Astrocyte of the spinal cord (primary cell): ENCODE data around the gene CATSPER3.

Source experiments
- DNase-seq: peaks from one replicate; pipeline ENCODE4 v3.0.0; 2011; ENCODE audit warnings: low read depth, low spot score
- H3K4me3 ChIP-seq: 2 replicates; pipeline ENCODE4 v1.5.1; 2011; ENCODE audit warnings: low read depth, mild to moderate bottlenecking, low read length, moderate library complexity
- in situ Hi-C: cut with HindIII; loops from 2 replicates; pipeline ENCODE4 v1.10.0; 2017; ENCODE audit warnings: low sequenced_read_pairs
- TF ChIP-seq, protein P1 (sequence below): IDR thresholded peaks from 2 replicates; pipeline ENCODE4 v1.5.1; 2012; ENCODE audit warnings: low read depth, mild to moderate bottlenecking, low read length, inconsistent platforms

Gene CATSPER3

DNA sequence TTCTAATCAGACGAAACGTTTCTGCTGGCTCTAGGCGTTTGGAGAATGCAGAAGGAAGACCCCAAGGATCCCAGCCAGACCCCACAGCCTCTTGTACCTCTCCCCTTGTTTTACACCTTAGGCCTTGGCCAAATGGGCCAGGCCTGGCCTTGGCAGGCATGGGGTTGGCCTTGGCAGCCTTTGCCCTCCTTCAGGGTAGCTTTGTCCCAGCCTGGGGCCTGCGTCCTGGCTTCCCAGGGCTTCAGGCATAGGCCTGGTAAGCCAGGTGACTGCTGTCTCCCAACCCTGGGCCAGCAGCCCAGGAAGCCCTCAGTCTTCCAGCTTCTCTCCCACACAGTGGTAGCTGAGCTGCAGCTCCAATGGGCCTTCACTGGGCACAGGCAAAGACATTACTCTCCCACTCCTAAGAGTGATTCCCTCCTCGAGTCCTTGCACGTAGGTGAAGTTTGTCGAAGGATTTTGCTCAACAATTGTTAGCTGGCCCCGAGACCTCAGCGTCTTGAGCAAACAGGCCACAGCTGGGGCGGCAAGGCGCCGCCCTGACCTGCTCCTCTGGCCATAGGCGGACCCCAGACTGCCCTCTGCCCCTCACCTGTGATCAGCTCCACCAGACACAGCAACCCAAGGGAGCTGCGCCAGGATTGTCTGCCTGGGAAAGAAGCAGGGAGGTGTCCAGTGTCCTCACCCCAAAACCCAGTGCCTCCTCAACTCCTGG, 67.4 kb downstream of the CATSPER3 start:
- H3K4me3 ChIP-seq: no peak overlapping the region
- TF ChIP-seq, protein P1, sequence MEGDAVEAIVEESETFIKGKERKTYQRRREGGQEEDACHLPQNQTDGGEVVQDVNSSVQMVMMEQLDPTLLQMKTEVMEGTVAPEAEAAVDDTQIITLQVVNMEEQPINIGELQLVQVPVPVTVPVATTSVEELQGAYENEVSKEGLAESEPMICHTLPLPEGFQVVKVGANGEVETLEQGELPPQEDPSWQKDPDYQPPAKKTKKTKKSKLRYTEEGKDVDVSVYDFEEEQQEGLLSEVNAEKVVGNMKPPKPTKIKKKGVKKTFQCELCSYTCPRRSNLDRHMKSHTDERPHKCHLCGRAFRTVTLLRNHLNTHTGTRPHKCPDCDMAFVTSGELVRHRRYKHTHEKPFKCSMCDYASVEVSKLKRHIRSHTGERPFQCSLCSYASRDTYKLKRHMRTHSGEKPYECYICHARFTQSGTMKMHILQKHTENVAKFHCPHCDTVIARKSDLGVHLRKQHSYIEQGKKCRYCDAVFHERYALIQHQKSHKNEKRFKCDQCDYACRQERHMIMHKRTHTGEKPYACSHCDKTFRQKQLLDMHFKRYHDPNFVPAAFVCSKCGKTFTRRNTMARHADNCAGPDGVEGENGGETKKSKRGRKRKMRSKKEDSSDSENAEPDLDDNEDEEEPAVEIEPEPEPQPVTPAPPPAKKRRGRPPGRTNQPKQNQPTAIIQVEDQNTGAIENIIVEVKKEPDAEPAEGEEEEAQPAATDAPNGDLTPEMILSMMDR: no peak
- in situ Hi-C loops: no loop called here

DNA sequence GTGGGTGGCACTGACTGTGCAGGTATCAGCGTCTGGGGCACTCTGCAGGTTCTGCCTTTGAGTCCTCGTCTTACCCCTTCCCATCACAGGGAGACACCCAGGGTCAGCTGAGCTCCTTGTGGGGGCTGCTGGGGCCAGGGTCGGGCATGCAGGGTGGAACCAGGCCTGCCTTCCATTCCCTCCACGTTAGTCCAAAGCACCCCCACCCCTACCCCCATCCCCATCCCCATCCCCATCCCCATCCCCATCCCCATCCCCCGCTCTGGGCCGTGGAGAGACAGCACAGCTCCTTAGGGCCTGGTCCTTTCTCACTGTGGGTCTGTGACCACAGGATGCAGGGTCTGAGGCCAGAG, 67.9 kb downstream of the CATSPER3 start:
- DNase-seq: no peak
- H3K4me3 ChIP-seq: no peak overlapping the region
- in situ Hi-C loops: no loop called here
- TF ChIP-seq, protein P1: no peak

More for the DNA sequence above, 67.4 kb downstream of the CATSPER3 start:
- DNase-seq: no peak

DNA sequence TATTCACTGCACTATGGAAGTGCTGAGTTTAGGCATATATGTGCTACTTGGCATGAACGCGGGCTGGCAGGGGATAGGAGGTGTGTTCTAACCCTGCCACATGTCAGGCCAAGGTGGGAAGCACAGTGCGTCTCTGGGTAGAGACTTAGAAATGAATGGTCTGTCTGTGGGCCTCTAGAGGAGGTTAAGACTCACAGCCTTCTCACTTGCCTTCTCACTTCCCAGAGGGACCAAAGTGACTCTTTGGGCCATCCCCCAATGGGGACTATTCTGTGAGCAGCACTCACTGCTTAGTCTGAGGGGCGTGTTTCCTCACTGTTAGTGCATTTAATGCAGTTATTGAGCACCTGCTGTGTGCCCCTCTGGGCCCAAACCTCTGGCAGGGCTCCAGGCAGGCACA, 68.7 kb downstream of the CATSPER3 start:
- TF ChIP-seq, protein P1: no peak
- H3K4me3 ChIP-seq: no peak overlapping the region
- DNase-seq: no peak
- in situ Hi-C loops: no loop called here

DNA sequence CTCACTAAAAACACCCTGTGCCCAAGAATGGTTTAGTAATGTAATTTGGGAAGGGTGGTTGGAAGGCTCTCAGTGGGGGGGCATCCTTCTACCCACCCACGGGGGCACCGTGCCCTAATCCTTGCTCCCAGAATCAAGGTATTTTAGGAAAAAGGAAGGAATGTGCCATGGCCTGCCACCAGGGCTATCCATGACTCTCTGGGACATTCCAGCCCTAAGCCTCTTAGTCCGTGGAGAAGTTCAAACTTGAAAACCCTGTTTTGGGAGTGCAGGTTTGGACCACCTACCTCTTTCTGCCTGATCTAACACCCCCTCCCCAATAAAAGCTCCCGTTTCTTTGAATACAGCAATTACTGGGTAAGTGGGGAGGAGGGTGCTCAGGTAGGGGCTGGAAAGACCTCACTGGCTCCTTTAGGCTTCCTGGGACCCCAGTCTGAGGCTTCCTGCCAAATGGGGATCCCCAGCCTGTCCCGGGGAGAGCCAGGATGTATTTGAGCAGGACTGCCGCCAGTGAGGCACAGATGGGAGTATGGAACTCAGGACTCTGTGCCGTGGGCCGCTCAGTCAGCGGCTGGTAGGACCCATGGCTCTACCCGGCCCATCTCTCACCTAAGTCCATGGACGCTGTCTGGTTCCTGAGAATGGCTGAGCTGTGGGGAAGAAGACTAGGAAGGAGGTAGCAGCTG, 70.0 kb downstream of the CATSPER3 start:
- DNase-seq: no peak

DNA sequence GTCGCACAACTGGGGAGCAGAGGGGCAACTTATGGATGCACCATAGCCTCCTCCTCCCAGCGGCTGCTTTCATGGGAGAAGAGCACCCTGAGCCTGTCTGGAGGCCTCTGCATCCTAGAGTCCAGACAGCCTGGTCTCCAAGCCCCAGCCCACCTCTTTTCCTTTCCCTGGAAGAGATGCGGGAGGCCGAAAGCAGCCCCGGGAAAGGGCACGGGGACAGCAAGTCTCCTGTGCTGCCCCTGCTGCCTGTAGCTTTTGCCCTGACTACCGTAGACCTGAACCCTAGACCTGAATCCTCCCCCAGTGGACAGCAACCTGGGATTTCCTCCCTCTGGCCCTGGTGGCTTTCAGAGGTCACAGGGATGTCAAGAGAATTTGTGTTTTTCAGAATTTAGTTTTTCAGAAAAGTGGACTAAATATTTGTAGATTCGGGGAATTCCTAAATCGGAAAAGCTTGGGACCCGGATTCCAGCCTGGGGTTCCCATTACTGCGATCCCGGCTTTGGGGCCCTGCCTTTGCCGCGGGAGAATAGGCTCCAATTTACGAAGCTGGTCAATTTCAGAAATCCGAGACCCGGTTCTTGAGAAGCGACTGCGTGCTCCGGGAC, 70.6 kb downstream of the CATSPER3 start:
- H3K4me3 ChIP-seq: no peak overlapping the region
- DNase-seq: no peak
- TF ChIP-seq, protein P1: no peak
- in situ Hi-C loops: no loop called here

More for the DNA sequence above, 70.0 kb downstream of the CATSPER3 start:
- in situ Hi-C loops: no loop called here
- TF ChIP-seq, protein P1: no peak
- H3K4me3 ChIP-seq: no peak overlapping the region

DNA sequence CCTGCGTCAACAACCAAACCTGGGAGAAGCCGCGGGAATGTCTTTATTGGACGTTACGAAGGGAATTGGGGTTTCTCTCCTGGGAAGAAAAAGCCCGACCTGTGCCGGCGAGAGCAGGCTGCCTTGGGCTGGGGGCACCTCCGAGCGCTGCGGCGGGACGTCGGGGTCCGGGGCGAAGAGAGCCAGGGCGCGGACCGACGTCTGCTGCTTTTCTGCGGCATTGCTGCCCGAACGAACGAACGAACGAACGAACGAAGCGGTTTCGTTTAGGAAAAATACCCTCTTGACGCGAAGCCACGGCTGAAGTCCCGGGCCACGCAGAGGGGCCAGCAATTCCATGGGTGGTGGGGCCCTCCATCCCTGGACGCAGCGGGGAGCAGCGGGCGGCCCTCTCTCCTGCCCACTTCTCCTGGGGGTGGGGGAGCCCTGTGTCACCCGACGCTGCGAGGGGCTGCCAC, 71.1 kb downstream of the CATSPER3 start:
- no peak for DNase-seq
- in situ Hi-C loops: no loop called here
- H3K4me3 ChIP-seq: no peak overlapping the region
- TF ChIP-seq, protein P1: no peak
